Upper lobe of left lung (tissue), 6 donors: Measurements from ENCODE around the gene DOCK4. TPM values are rescaled to one million over a fixed set of nuclear protein-coding genes. Genes with fewer than 3 reads are reported as not detected.

ENCODE experiments used
- ATAC-seq, 2 donors: fragments of 200-7000 bp; cut with Tn5 transposase; one replicate each; pipeline ENCODE4 v1.9.1; 2022; ENCODE audit warnings: mild to moderate bottlenecking in 2 of 2, moderate library complexity in 2 of 2; ENCODE audit not compliant: low FRiP score in 2 of 2
- DNase-seq, 2 donors: peaks; one replicate each; pipeline ENCODE4 v3.0.0-alpha.2; 2019 to 2020
- H3K27ac ChIP-seq, 4 donors: fragments of 200-600 bp; sonication (generic); one replicate each; pipeline ENCODE4 v1.5.1; 2016 to 2019
- H3K27me3 ChIP-seq, 4 donors: fragments of 200-600 bp; sonication (generic); one replicate each; pipeline ENCODE4 v1.5.1; 2017 to 2019
- H3K36me3 ChIP-seq, 4 donors: fragments of 200-600 bp; sonication (generic); one replicate each; pipeline ENCODE4 v1.5.1; 2016 to 2019
- H3K4me1 ChIP-seq, 4 donors: fragments of 200-600 bp; sonication (generic); one replicate each; pipeline ENCODE4 v1.5.1; 2018 to 2019
- H3K4me3 ChIP-seq, 4 donors: fragments of 200-600 bp; sonication (generic); one replicate each; pipeline ENCODE4 v1.5.1; 2017 to 2019; ENCODE audit warnings: mild to moderate bottlenecking in 2 of 4, moderate library complexity in 1 of 4
- H3K9me3 ChIP-seq, 4 donors: fragments of 200-600 bp; sonication (generic); one replicate each; pipeline ENCODE4 v1.5.1; 2018 to 2019
- EP300 ChIP-seq, 4 donors: sonication (generic); formaldehyde crosslinking; IDR thresholded peaks; one replicate each; pipeline ENCODE4 v1.5.1; 2017; ENCODE audit warnings: antibody characterized with exemption in 4 of 4, control low read depth in 2 of 4
- POLR2A ChIP-seq, 4 donors: fragments of 450-650 bp; IDR thresholded peaks; one replicate each; pipeline ENCODE4 v1.5.1; 2016 to 2017; ENCODE audit warnings: antibody characterized with exemption in 4 of 4, mild to moderate bottlenecking in 2 of 4
- POLR2AphosphoS5 ChIP-seq, 2 donors: sonication (generic); formaldehyde crosslinking; IDR thresholded peaks; one replicate each; pipeline ENCODE4 v1.5.1; 2017; ENCODE audit warnings: antibody characterized with exemption in 2 of 2
- WGBS, 2 donors: methylation state at CpG; one replicate each; pipeline ENCODE4 v1.1.5; 2017 to 2018; 5-methylcytosine and 5-hydroxymethylcytosine counted together
- total RNA-seq, 6 donors: library from RNA; depleted of rRNA in 4 of 6; stranded (reverse); fragments of >200 nt in 4 of 6; gene quantifications; one replicate each; pipeline versions ENCODE4 v1.1.0 to v1.2.1, GENCODE V29; 2016 to 2021
- TF ChIP-seq, protein P1 (sequence below), 6 experiments: fragments of 450-650 bp in 4 of 6; fragments of 200-600 bp in 2 of 6; sonication (generic) in 2 of 6; IDR thresholded peaks; one replicate each; pipeline ENCODE4 v1.5.1; 2016 to 2019; ENCODE audit warnings: antibody characterized with exemption in 6 of 6
- donor health status: DM: no; HTN: no; CAD: no; lungs with moderate emphysema.
- donor health status: DM: no; HTN: yes; CAD: no; lungs with severe emphysema.

The DOCK4 gene
- total RNA-seq, 6 donors from 2014 or later: 53.6 to 166 (median 100) TPM

DNA sequence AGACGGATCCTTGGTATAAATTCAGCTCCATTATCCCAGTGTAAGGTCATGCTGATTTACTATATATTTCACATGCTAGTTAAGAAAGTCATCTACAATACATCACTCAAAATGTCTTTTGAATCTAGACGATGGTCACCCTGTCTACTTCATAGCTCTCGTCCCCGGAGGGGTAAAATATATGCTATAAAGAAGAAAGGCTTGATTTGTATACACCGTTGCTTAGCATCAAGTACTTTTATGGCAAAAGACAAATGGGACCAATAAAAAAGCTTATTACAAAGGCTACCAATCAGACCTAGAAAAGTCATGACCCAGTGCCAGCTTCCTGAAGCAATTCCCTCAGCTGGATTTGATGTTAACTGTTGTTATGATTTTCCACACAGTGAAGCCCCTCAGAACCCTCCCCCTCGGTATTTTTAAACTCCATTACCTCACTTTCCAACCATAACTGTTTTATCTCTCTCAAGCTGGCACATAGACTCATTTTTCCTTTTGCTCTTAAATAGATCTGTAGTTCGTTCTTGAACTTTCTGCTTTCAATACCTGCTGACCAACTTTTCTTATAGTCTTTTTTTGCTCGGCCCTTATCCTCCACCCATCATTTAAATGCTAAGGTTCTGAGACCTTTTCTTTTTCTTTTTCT, 104.9 kb downstream of the DOCK4 start:
- ATAC-seq (no peak), DNase-seq (no peak)
- WGBS, 2 donors: 78 to 80% methylated on average over 8 of the region's 8 CpGs
- TF ChIP-seq, protein P1, sequence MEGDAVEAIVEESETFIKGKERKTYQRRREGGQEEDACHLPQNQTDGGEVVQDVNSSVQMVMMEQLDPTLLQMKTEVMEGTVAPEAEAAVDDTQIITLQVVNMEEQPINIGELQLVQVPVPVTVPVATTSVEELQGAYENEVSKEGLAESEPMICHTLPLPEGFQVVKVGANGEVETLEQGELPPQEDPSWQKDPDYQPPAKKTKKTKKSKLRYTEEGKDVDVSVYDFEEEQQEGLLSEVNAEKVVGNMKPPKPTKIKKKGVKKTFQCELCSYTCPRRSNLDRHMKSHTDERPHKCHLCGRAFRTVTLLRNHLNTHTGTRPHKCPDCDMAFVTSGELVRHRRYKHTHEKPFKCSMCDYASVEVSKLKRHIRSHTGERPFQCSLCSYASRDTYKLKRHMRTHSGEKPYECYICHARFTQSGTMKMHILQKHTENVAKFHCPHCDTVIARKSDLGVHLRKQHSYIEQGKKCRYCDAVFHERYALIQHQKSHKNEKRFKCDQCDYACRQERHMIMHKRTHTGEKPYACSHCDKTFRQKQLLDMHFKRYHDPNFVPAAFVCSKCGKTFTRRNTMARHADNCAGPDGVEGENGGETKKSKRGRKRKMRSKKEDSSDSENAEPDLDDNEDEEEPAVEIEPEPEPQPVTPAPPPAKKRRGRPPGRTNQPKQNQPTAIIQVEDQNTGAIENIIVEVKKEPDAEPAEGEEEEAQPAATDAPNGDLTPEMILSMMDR (IDR thresholded peaks at IDR 0.05): no peak
- TF ChIP-seq POLR2A (IDR thresholded peaks at IDR 0.05): no peak
- Histone ChIP-seq H3K4me1 (peaks cover 13 to 20% (median 16%) of the 10 kb centered on the region in 4 donors), H3K9me3 (no peaks in the 10 kb centered on the region), H3K27me3 (no peaks in the 10 kb centered on the region), H3K36me3 (no peaks in the 10 kb centered on the region), H3K27ac (no peak overlapping the region), H3K4me3 (no peak overlapping the region)

DNA sequence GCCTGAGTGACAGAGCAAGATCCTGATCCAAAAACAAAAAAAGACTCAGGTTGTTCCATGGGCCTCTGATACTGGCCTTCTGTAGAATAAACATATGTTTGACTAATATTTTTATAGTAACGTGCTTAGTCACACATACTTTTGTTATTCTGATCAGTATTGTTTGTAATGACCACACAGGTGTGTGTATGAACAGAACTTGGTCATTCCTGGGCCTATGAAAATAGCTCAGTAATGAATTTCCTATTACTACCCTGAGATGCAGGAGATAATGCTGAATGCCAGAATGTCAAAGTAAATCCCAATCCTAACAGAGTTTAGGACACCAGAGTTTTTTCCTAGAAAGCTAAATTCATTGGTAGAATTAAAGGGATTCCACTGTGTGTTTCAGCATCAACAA, 108.7 kb downstream of the DOCK4 start:
- DNase-seq: no peak
- no peak for TF ChIP-seq POLR2A (IDR thresholded peaks at IDR 0.05)
- TF ChIP-seq POLR2AphosphoS5 (IDR thresholded peaks at IDR 0.05): no peak
- TF ChIP-seq, protein P1 (IDR thresholded peaks at IDR 0.05): no peak
- TF ChIP-seq EP300 (IDR thresholded peaks at IDR 0.05): no peak
- H3K27ac ChIP-seq: no peak overlapping the region

DNA sequence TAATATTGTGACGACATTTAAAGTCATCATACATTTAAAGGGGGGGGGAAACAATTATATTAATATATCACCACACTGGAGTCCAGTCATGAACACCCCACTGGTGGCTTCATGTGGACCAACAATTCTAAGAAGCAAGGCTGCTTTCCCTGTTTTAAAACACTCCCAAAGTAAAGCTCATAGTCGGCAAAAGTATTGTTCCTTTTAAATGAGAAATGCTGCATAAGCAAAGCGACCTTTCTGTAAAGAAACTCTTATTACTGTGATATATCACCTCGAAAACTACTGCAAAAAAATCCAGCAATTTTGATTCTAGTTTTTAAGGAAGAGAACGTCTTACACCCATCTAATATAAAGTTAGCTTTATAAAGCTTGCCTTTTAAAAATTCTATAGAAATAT, 112.8 kb downstream of the DOCK4 start:
- Histone ChIP-seq H3K4me1 (peaks cover 9 to 19% (median 15%) of the 10 kb centered on the region in 4 donors), H3K36me3 (no peaks in the 10 kb centered on the region), H3K9me3 (no peaks in the 10 kb centered on the region), H3K27ac (no peak overlapping the region), H3K27me3 (no peaks in the 10 kb centered on the region), H3K4me3 (no peak overlapping the region)
- WGBS, 2 donors: 92 to 96% methylated on average over 5 of the region's 5 CpGs
- no peak for ATAC-seq
- no peak for DNase-seq
- TF ChIP-seq POLR2A (IDR thresholded peaks at IDR 0.05) (no peak), POLR2AphosphoS5 (IDR thresholded peaks at IDR 0.05) (no peak), EP300 (IDR thresholded peaks at IDR 0.05) (no peak)
- TF ChIP-seq, protein P1 (IDR thresholded peaks at IDR 0.05): no peak

More for the DNA sequence above, 108.7 kb downstream of the DOCK4 start:
- Histone ChIP-seq H3K9me3 (no peaks in the 10 kb centered on the region), H3K27me3 (no peaks in the 10 kb centered on the region), H3K4me1 (peaks cover 4 to 7% (median 6%) of the 10 kb centered on the region in 4 donors), H3K4me3 (no peak overlapping the region), H3K36me3 (no peaks in the 10 kb centered on the region)
- WGBS, 2 donors: 71 to 88% methylated on average over 1 of the region's 1 CpG
- no peak for ATAC-seq

DNA sequence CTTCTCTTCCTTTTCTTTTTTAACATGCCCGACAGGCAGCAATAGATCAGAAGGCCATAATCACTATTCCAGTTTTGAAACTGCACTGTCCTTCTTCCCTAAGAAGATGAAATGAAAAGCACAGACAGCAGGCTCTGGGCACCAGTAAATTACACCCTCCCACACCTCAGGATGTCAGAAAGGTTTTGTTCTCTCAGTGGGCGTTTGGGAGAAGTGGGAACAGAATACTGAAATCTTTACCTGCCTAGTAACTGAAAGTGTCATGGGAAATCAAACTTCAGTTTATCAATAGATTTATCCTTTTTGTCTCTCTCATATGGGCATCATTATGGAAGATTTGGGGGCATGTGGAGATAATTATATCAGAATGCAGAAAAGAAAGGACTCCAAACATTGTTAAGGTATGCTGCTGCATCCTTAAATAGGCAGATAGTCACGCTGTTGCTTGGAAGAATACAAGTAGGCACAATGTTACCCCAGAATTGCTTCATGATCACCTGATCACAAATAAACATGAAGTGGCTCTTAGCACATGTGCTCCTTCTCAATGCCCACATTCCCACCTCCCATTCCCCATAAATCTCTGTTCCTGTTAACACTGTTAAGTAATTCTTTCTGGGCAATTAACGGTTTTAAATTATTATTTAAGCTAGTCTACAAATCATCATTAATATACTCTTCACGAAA, 113.3 kb downstream of the DOCK4 start:
- H3K27me3 ChIP-seq: no peaks in the 10 kb centered on the region
- peaks cover 14 to 19% (median 15%) of the 10 kb centered on the region in 4 donors for H3K4me1 ChIP-seq
- H3K36me3 ChIP-seq: no peaks in the 10 kb centered on the region
- ATAC-seq (no peak), DNase-seq (no peak)
- WGBS, 2 donors: 80 to 86% methylated on average over 5 of the region's 5 CpGs
- no peak overlapping the region for H3K4me3 ChIP-seq
- no peaks in the 10 kb centered on the region for H3K9me3 ChIP-seq
- TF ChIP-seq POLR2A (IDR thresholded peaks at IDR 0.05) (no peak), EP300 (IDR thresholded peaks at IDR 0.05) (peak in 1 of 4 donors; percentile 15)
- H3K27ac ChIP-seq: no peak overlapping the region

DNA sequence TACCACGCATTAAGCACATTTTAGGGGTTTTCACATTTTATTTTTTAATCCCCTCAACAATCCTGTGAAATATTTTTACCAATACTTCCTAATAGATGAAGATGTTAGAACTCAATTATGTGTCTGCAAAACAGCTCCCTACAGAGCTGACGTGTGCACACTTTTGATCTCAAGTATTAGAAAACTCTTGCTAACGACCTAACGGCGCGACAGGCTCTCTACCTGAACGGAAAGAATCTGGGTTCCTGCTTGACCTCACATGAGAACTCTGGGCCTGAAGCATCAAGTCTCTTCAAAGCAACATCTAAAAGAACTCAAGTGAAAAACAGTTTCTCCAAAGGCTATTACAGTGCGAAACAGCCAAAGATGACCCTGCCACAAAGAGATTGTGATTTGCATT, 113.9 kb downstream of the DOCK4 start:
- WGBS, 2 donors: 63 to 77% methylated on average over 8 of the region's 8 CpGs

More for the DNA sequence above, 113.9 kb downstream of the DOCK4 start:
- Histone ChIP-seq H3K27me3 (no peaks in the 10 kb centered on the region), H3K36me3 (no peaks in the 10 kb centered on the region), H3K9me3 (no peaks in the 10 kb centered on the region), H3K4me3 (no peak overlapping the region), H3K27ac (no peak overlapping the region), H3K4me1 (peaks cover 15 to 19% (median 16%) of the 10 kb centered on the region in 4 donors)
- ATAC-seq (no peak), DNase-seq (no peak)
- TF ChIP-seq EP300 (IDR thresholded peaks at IDR 0.05) (no peak), POLR2AphosphoS5 (IDR thresholded peaks at IDR 0.05) (no peak), POLR2A (IDR thresholded peaks at IDR 0.05) (no peak)
- TF ChIP-seq, protein P1 (IDR thresholded peaks at IDR 0.05): no peak
